HepG2 (cell line): Measurements from ENCODE around the gene ARHGDIG. TPM values are rescaled to one million over a fixed set of nuclear protein-coding genes. Genes with fewer than 3 reads are reported as not detected.

Experiments
- CCDC6 ChIP-seq: sonication (generic); formaldehyde crosslinking; IDR thresholded peaks from 2 replicates; pipeline ENCODE4 v1.8.1; 2022; ENCODE audit warnings: mild to moderate bottlenecking, missing genetic modification reagents, moderate library complexity
- DNMT3B ChIP-seq: conservative IDR thresholded peaks from 2 replicates; pipeline ENCODE4 v1.6.1; 2016; ENCODE audit warnings: missing biosample characterization, control low read depth
- ZFP1 ChIP-seq: IDR thresholded peaks from 2 replicates; pipeline ENCODE4 v1.6.1; 2016
- polyA plus RNA-seq, 8 experiments: library from polyadenylated mRNA; depleted of rRNA in 3 of 8; stranded (reverse) in 7 of 8; unstranded in 1 of 8; fragments of >200 nt; fragmentation: Illumina TruSeq in 4 of 8; extraction: Trizol in 4 of 8; gene quantifications; 2 replicates each; pipeline versions ENCODE4 v1.2.1 to v1.2.3, GENCODE V29; 2011 to 2016; ENCODE audit warnings: low read depth in 4 of 8, missing spikeins in 1 of 8, mixed read lengths in 1 of 8; ENCODE audit not compliant: insufficient read depth in 1 of 8
- total RNA-seq, 5 experiments: library from RNA; depleted of rRNA; stranded (reverse); fragments of >200 nt; fragmentation: Illumina TruSeq; extraction: Trizol; gene quantifications; 2 replicates each; pipeline ENCODE4 v1.2.3, GENCODE V29; 2016; ENCODE audit warnings: low read depth in 1 of 5
- TF ChIP-seq, protein P1 (sequence below): sonication (generic); formaldehyde crosslinking; IDR thresholded peaks from 2 replicates; pipeline ENCODE4 v1.5.1; 2020; ENCODE audit warnings: missing genetic modification reagents, mild to moderate bottlenecking, borderline replicate concordance
- TF ChIP-seq, protein P2 (sequence below): sonication (generic); formaldehyde crosslinking; IDR thresholded peaks from 2 replicates; pipeline ENCODE4 v1.4.0; 2020; ENCODE audit warnings: missing genetic modification reagents, borderline replicate concordance
- TF ChIP-seq, protein P3 (sequence below): sonication (generic); formaldehyde crosslinking; IDR thresholded peaks from 2 replicates; pipeline ENCODE4 v1.5.0; 2020; ENCODE audit warnings: mild to moderate bottlenecking, missing genetic modification reagents, borderline replicate concordance

ARHGDIG gene
- total and polyA plus RNA-seq, 2 of the 13 experiments (the other 11 are each of a cell fraction or from before 2014, with no cell fraction given): 0.24 to 0.48 TPM

DNA sequence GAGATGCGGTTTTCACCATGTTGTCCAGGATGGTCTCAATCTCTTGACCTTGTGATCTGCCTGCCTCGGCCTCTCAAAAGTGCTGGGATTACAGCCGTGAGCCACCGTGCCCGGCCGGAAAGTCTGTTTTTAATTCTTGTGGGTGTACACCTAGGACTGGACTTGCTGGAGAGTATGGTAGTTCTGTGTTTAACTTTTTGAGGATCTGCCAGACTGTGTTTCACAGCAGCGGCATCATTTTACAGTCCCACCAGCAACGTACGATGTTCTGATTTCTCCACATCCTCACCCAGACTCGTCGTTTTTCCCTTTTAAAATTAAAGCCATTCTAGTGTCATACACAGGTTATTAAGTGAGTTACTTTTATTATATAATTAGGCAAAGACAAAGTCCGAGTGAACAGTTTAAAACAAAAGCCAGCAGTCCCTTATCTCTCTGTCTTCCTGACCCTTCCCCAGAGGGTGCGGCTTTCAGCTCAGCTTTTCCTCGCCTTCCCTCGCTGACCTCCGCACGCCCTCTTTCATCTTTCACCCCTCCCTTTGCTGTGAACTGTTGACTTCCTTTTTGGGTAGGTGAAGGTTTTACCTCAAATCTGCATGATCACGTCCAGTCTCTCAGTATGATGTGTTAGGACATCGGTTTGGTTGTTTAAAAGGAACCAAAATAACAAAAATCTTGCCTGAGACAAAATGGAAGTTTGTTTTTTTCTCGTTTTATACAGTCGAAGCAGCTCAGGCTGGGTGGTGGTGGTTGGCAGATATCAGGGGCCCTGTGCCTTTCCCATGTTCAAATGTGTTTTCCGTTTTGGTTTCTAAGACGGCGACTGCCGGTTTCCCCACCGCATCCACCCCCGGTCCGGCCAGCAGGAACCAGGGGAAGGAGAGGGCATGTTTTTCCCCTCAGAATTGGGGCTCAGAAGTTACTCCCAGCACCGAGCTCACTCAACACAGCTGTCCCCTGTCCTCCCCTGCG is 27.7 kb upstream of the ARHGDIG start (continued):
- TF ChIP-seq, protein P1, sequence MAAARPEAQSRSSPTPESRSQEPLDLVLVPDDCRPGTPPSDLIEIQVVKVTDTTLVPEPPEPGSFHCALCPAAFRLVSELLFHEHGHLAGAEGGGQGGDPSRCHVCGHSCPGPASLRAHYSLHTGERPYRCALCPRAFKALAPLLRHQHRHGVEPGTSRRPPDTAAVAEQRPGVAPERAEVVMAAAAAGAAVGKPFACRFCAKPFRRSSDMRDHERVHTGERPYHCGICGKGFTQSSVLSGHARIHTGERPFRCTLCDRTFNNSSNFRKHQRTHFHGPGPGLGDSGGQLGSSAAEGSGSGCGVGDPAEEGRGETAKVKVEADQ (CRISPR knock-in tag): no peak
- TF ChIP-seq, protein P2, sequence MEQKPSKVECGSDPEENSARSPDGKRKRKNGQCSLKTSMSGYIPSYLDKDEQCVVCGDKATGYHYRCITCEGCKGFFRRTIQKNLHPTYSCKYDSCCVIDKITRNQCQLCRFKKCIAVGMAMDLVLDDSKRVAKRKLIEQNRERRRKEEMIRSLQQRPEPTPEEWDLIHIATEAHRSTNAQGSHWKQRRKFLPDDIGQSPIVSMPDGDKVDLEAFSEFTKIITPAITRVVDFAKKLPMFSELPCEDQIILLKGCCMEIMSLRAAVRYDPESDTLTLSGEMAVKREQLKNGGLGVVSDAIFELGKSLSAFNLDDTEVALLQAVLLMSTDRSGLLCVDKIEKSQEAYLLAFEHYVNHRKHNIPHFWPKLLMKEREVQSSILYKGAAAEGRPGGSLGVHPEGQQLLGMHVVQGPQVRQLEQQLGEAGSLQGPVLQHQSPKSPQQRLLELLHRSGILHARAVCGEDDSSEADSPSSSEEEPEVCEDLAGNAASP (CRISPR knock-in tag): no peak
- TF ChIP-seq ZFP1 (CRISPR knock-in tag) (no peak), DNMT3B (CRISPR knock-in tag) (no peak), CCDC6 (CRISPR knock-in tag) (no peak)
- TF ChIP-seq, protein P3, sequence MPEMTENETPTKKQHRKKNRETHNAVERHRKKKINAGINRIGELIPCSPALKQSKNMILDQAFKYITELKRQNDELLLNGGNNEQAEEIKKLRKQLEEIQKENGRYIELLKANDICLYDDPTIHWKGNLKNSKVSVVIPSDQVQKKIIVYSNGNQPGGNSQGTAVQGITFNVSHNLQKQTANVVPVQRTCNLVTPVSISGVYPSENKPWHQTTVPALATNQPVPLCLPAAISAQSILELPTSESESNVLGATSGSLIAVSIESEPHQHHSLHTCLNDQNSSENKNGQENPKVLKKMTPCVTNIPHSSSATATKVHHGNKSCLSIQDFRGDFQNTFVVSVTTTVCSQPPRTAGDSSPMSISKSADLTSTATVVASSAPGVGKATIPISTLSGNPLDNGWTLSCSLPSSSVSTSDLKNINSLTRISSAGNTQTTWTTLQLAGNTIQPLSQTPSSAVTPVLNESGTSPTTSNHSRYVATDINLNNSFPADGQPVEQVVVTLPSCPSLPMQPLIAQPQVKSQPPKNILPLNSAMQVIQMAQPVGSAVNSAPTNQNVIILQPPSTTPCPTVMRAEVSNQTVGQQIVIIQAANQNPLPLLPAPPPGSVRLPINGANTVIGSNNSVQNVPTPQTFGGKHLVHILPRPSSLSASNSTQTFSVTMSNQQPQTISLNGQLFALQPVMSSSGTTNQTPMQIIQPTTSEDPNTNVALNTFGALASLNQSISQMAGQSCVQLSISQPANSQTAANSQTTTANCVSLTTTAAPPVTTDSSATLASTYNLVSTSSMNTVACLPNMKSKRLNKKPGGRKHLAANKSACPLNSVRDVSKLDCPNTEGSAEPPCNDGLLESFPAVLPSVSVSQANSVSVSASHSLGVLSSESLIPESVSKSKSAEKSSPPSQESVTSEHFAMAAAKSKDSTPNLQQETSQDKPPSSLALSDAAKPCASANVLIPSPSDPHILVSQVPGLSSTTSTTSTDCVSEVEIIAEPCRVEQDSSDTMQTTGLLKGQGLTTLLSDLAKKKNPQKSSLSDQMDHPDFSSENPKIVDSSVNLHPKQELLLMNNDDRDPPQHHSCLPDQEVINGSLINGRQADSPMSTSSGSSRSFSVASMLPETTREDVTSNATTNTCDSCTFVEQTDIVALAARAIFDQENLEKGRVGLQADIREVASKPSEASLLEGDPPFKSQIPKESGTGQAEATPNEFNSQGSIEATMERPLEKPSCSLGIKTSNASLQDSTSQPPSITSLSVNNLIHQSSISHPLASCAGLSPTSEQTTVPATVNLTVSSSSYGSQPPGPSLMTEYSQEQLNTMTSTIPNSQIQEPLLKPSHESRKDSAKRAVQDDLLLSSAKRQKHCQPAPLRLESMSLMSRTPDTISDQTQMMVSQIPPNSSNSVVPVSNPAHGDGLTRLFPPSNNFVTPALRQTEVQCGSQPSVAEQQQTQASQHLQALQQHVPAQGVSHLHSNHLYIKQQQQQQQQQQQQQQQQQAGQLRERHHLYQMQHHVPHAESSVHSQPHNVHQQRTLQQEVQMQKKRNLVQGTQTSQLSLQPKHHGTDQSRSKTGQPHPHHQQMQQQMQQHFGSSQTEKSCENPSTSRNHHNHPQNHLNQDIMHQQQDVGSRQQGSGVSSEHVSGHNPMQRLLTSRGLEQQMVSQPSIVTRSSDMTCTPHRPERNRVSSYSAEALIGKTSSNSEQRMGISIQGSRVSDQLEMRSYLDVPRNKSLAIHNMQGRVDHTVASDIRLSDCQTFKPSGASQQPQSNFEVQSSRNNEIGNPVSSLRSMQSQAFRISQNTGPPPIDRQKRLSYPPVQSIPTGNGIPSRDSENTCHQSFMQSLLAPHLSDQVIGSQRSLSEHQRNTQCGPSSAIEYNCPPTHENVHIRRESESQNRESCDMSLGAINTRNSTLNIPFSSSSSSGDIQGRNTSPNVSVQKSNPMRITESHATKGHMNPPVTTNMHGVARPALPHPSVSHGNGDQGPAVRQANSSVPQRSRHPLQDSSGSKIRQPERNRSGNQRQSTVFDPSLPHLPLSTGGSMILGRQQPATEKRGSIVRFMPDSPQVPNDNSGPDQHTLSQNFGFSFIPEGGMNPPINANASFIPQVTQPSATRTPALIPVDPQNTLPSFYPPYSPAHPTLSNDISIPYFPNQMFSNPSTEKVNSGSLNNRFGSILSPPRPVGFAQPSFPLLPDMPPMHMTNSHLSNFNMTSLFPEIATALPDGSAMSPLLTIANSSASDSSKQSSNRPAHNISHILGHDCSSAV (CRISPR knock-in tag): no peak
